WTC11 (cell line): ENCODE results near the gene NMT2. TPM values are rescaled to one million over a fixed set of nuclear protein-coding genes. Genes with fewer than 3 reads are reported as not detected.

Experiments
- ATAC-seq: fragments of 200-7000 bp; cut with Tn5 transposase; 2 replicates; pipeline ENCODE4 v1.10.0; 2021; ENCODE audit warnings: mild to moderate bottlenecking, moderate library complexity
- CTCF ChIA-PET: fragments of 300-600 bp; sonication (Branson Sonifier 250); formaldehyde crosslinking; loops from one replicate; lab custom pipeline; 2021; ENCODE audit warnings: antibody characterized with exemption; lab: Charles Lee
- POLR2A ChIA-PET: fragments of 350-600 bp; sonication (Branson Sonifier 250); formaldehyde crosslinking; loops from one replicate; lab custom pipeline; 2021; ENCODE audit warnings: antibody characterized with exemption; lab: Charles Lee
- DNase-seq: peaks from one replicate; pipeline ENCODE4 v3.0.0; 2021; ENCODE audit warnings: low spot score
- H3K27ac Mint-ChIP-seq: 2 replicates; pipeline ENCODE4 v1.8.0; 2021; ENCODE audit warnings: mixed read lengths
- H3K27me3 Mint-ChIP-seq: 2 replicates; pipeline ENCODE4 v1.8.0; 2021; ENCODE audit warnings: low read depth, mild to moderate bottlenecking, moderate library complexity, mixed read lengths
- H3K36me3 Mint-ChIP-seq: 2 replicates; pipeline ENCODE4 v1.8.0; 2021; ENCODE audit warnings: mixed read lengths
- H3K4me1 Mint-ChIP-seq: 2 replicates; pipeline ENCODE4 v1.8.0; 2022; ENCODE audit warnings: mixed read lengths
- H3K4me3 Mint-ChIP-seq: 2 replicates; pipeline ENCODE4 v1.8.0; 2021; ENCODE audit warnings: mild to moderate bottlenecking, moderate library complexity, mixed read lengths
- H3K9me3 Mint-ChIP-seq: 2 replicates; pipeline ENCODE4 v1.8.0; 2021; ENCODE audit warnings: mixed read lengths
- CBFB ChIP-seq: sonication (generic); formaldehyde crosslinking; IDR thresholded peaks from 2 replicates; pipeline ENCODE4 v1.8.1; 2022; ENCODE audit warnings: mild to moderate bottlenecking, low read depth, missing genetic modification reagents
- EMX1 ChIP-seq: fragments of 250-450 bp; sonication (Bioruptor Pico); IDR thresholded peaks from 2 replicates; pipeline ENCODE4 v1.8.0; 2021; ENCODE audit warnings: mild to moderate bottlenecking
- FOXJ3 ChIP-seq: sonication (generic); formaldehyde crosslinking; IDR thresholded peaks from 2 replicates; pipeline ENCODE4 v1.9.0; 2021; ENCODE audit warnings: missing genetic modification reagents, mild to moderate bottlenecking, borderline replicate concordance
- GRHL2 ChIP-seq: fragments of 250-450 bp; sonication (Bioruptor Pico); IDR thresholded peaks from 2 replicates; pipeline ENCODE4 v1.8.0; 2022; ENCODE audit warnings: mild to moderate bottlenecking, moderate library complexity; ENCODE audit not compliant: insufficient replicate concordance, severe bottlenecking
- JAZF1 ChIP-seq: fragments of 250-450 bp; sonication (Bioruptor Pico); IDR thresholded peaks from 2 replicates; pipeline ENCODE4 v1.9.0; 2021; ENCODE audit warnings: moderate library complexity, mild to moderate bottlenecking, inconsistent platforms
- MYBL2 ChIP-seq: sonication (generic); formaldehyde crosslinking; IDR thresholded peaks from 2 replicates; pipeline ENCODE4 v1.8.1; 2023; ENCODE audit warnings: mild to moderate bottlenecking, moderate library complexity, missing genetic modification reagents
- NR1H2 ChIP-seq: sonication (generic); formaldehyde crosslinking; IDR thresholded peaks from 2 replicates; pipeline ENCODE4 v1.9.0; 2021; ENCODE audit warnings: mild to moderate bottlenecking, moderate library complexity, missing genetic modification reagents
- NR2C2 ChIP-seq: sonication (generic); formaldehyde crosslinking; IDR thresholded peaks from 2 replicates; pipeline ENCODE4 v1.8.0; 2022; ENCODE audit warnings: mild to moderate bottlenecking, missing genetic modification reagents
- SOX15 ChIP-seq: fragments of 250-450 bp; sonication (Bioruptor Pico); IDR thresholded peaks from 2 replicates; pipeline ENCODE4 v1.9.0; 2021; ENCODE audit warnings: mild to moderate bottlenecking
- SP1 ChIP-seq: sonication (generic); formaldehyde crosslinking; conservative IDR thresholded peaks from 2 replicates; pipeline ENCODE4 v1.8.1; 2022; ENCODE audit warnings: missing genetic modification reagents
- TEAD1 ChIP-seq: sonication (generic); formaldehyde crosslinking; IDR thresholded peaks from 2 replicates; pipeline ENCODE4 v1.8.0; 2022; ENCODE audit warnings: mild to moderate bottlenecking, missing genetic modification reagents
- TEAD4 ChIP-seq: sonication (generic); formaldehyde crosslinking; IDR thresholded peaks from 2 replicates; pipeline ENCODE4 v1.8.0; 2022; ENCODE audit warnings: mild to moderate bottlenecking, missing genetic modification reagents
- total RNA-seq: library from RNA; stranded (reverse); gene quantifications from 3 replicates; pipeline ENCODE4 v1.2.3, GENCODE V29; 2021
- TF ChIP-seq, protein P1 (sequence below): sonication (generic); formaldehyde crosslinking; conservative IDR thresholded peaks from 2 replicates; pipeline ENCODE4 v1.8.1; 2022; ENCODE audit warnings: mild to moderate bottlenecking, missing genetic modification reagents
- TF ChIP-seq, protein P2 (sequence below): fragments of 250-450 bp; sonication (Bioruptor Pico); IDR thresholded peaks from 2 replicates; pipeline ENCODE4 v1.9.0; 2021; ENCODE audit warnings: mild to moderate bottlenecking, borderline replicate concordance
- TF ChIP-seq, protein P3 (sequence below): fragments of 250-450 bp; sonication (Bioruptor Pico); conservative IDR thresholded peaks from 2 replicates; pipeline ENCODE4 v1.9.0; 2021; ENCODE audit warnings: mild to moderate bottlenecking
- TF ChIP-seq, protein P4 (sequence below): sonication (generic); formaldehyde crosslinking; IDR thresholded peaks from 2 replicates; pipeline ENCODE4 v1.8.1; 2023; ENCODE audit warnings: mild to moderate bottlenecking, moderate library complexity, missing genetic modification reagents
- TF ChIP-seq, protein P5 (sequence below): sonication (generic); formaldehyde crosslinking; IDR thresholded peaks from 2 replicates; pipeline ENCODE4 v1.8.0; 2022; ENCODE audit warnings: mild to moderate bottlenecking, missing genetic modification reagents
- TF ChIP-seq, protein P6 (sequence below): sonication (generic); formaldehyde crosslinking; IDR thresholded peaks from 2 replicates; pipeline ENCODE4 v1.8.1; 2022; ENCODE audit warnings: missing genetic modification reagents, borderline replicate concordance
- TF ChIP-seq, protein P7 (sequence below): sonication (generic); formaldehyde crosslinking; IDR thresholded peaks from 2 replicates; pipeline ENCODE4 v1.8.0; 2023; ENCODE audit warnings: missing genetic modification reagents

The NMT2 gene
- total RNA-seq, 1 experiment from 2014 or later: 11.7 TPM

DNA sequence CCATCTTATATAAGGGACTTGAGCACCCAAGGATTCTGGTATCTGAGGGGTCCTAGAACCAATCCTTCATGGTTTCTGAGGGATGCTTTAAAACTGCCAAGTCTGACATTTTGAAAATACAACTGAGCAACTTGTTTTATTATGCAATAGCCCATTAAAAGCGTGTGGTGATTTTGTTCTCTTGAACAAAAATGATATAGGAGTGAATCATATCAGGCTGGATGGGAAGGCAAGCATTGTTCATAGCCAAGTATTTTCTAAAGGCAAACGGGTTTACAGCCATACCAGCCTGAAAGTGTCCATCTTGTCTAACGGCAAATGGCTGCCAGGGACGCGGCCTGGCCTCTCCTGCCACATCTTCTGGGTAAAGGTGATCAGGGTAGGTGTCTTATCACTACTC, 48.0 kb downstream of the NMT2 start (continued):
- TF ChIP-seq, protein P1, sequence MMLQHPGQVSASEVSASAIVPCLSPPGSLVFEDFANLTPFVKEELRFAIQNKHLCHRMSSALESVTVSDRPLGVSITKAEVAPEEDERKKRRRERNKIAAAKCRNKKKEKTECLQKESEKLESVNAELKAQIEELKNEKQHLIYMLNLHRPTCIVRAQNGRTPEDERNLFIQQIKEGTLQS (CRISPR knock-in tag): no peak
- TF ChIP-seq JAZF1 (CRISPR knock-in tag) (no peak), TEAD1 (CRISPR knock-in tag) (no peak), CBFB (no peak)
- TF ChIP-seq, protein P2, sequence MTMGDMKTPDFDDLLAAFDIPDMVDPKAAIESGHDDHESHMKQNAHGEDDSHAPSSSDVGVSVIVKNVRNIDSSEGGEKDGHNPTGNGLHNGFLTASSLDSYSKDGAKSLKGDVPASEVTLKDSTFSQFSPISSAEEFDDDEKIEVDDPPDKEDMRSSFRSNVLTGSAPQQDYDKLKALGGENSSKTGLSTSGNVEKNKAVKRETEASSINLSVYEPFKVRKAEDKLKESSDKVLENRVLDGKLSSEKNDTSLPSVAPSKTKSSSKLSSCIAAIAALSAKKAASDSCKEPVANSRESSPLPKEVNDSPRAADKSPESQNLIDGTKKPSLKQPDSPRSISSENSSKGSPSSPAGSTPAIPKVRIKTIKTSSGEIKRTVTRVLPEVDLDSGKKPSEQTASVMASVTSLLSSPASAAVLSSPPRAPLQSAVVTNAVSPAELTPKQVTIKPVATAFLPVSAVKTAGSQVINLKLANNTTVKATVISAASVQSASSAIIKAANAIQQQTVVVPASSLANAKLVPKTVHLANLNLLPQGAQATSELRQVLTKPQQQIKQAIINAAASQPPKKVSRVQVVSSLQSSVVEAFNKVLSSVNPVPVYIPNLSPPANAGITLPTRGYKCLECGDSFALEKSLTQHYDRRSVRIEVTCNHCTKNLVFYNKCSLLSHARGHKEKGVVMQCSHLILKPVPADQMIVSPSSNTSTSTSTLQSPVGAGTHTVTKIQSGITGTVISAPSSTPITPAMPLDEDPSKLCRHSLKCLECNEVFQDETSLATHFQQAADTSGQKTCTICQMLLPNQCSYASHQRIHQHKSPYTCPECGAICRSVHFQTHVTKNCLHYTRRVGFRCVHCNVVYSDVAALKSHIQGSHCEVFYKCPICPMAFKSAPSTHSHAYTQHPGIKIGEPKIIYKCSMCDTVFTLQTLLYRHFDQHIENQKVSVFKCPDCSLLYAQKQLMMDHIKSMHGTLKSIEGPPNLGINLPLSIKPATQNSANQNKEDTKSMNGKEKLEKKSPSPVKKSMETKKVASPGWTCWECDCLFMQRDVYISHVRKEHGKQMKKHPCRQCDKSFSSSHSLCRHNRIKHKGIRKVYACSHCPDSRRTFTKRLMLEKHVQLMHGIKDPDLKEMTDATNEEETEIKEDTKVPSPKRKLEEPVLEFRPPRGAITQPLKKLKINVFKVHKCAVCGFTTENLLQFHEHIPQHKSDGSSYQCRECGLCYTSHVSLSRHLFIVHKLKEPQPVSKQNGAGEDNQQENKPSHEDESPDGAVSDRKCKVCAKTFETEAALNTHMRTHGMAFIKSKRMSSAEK (CRISPR knock-in tag): no peak
- TF ChIP-seq, protein P3, sequence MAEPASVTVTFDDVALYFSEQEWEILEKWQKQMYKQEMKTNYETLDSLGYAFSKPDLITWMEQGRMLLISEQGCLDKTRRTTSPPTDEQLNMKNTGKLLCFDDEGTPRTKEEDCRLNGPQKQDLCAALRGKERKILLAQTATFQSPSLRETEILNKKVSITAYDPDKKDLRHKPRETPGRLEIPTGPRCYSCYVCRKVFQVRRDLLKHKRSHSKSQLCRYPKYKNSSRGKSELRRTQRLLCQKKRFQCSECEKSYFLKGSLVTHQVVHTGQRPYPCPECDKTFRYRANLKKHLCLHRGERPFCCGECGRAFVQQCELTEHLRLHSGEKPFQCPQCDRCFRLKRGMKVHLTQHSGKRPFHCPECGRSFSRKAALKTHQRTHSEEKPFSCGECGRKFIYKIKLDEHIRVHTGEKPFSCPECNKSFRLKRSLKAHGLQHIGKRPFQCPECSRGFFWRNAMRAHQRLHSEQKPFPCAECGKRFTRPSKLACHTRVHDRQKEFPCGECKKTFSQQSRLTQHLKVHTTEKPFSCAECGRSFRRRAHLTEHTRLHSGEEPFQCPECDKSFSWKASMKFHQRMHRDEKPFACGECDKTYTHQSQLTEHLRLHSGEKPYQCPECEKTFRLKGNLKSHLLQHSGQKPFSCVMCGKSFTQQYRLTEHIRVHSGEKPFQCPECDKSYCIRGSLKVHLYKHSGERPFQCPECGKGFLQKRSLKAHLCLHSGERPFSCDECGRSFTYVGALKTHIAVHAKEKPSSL: no peak
- TF ChIP-seq, protein P4, sequence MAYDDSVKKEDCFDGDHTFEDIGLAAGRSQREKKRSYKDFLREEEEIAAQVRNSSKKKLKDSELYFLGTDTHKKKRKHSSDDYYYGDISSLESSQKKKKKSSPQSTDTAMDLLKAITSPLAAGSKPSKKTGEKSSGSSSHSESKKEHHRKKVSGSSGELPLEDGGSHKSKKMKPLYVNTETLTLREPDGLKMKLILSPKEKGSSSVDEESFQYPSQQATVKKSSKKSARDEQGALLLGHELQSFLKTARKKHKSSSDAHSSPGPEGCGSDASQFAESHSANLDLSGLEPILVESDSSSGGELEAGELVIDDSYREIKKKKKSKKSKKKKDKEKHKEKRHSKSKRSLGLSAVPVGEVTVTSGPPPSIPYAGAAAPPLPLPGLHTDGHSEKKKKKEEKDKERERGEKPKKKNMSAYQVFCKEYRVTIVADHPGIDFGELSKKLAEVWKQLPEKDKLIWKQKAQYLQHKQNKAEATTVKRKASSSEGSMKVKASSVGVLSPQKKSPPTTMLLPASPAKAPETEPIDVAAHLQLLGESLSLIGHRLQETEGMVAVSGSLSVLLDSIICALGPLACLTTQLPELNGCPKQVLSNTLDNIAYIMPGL (CRISPR knock-in tag): no peak

DNA sequence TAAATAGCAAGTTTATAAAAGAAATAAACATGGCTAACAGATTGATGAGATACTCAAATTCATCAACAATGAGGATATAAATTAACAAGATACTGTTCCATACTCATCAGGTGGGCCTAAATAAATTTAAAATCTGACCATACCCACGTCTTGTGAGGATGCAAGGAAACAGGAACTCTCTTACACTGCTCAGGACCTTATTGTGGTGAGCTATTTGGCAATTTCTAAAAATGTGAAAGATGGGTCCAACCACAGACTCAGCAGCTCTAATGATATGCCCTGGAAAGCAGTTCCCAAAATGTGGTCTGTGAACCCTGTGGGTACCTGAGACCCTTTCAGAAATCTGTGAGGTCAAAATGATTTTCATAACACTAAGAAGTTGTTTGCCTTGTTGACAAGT, 49.9 kb downstream of the NMT2 start:
- no peak overlapping the region for H3K4me3 Mint-ChIP-seq
- ChIA-PET CTCF (no interaction called here), POLR2A (no interaction called here)
- H3K27ac Mint-ChIP-seq: no peak overlapping the region
- ATAC-seq (no peak), DNase-seq (no peak)
- peaks cover 13% of the 10 kb centered on the region for H3K36me3 Mint-ChIP-seq
- no peaks in the 10 kb centered on the region for H3K9me3 Mint-ChIP-seq
- H3K4me1 Mint-ChIP-seq: no peaks in the 10 kb centered on the region
- H3K27me3 Mint-ChIP-seq: no peaks in the 10 kb centered on the region; the same call in 1 of the 2 replicates
- TF ChIP-seq GRHL2 (CRISPR knock-in tag) (no peak), MYBL2 (CRISPR knock-in tag) (no peak), EMX1 (CRISPR knock-in tag) (no peak), NR1H2 (CRISPR knock-in tag) (no peak), NR2C2 (CRISPR knock-in tag) (no peak), TEAD4 (CRISPR knock-in tag) (no peak), SOX15 (CRISPR knock-in tag) (no peak), FOXJ3 (CRISPR knock-in tag) (no peak), SP1 (no peak)
- TF ChIP-seq, protein P5, sequence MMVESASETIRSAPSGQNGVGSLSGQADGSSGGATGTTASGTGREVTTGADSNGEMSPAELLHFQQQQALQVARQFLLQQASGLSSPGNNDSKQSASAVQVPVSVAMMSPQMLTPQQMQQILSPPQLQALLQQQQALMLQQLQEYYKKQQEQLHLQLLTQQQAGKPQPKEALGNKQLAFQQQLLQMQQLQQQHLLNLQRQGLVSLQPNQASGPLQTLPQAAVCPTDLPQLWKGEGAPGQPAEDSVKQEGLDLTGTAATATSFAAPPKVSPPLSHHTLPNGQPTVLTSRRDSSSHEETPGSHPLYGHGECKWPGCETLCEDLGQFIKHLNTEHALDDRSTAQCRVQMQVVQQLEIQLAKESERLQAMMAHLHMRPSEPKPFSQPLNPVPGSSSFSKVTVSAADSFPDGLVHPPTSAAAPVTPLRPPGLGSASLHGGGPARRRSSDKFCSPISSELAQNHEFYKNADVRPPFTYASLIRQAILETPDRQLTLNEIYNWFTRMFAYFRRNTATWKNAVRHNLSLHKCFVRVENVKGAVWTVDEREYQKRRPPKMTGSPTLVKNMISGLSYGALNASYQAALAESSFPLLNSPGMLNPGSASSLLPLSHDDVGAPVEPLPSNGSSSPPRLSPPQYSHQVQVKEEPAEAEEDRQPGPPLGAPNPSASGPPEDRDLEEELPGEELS (CRISPR knock-in tag): no peak
- TF ChIP-seq, protein P6, sequence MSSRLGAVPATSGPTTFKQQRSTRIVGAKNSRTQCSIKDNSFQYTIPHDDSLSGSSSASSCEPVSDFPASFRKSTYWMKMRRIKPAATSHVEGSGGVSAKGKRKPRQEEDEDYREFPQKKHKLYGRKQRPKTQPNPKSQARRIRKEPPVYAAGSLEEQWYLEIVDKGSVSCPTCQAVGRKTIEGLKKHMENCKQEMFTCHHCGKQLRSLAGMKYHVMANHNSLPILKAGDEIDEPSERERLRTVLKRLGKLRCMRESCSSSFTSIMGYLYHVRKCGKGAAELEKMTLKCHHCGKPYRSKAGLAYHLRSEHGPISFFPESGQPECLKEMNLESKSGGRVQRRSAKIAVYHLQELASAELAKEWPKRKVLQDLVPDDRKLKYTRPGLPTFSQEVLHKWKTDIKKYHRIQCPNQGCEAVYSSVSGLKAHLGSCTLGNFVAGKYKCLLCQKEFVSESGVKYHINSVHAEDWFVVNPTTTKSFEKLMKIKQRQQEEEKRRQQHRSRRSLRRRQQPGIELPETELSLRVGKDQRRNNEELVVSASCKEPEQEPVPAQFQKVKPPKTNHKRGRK (CRISPR knock-in tag): no peak
- TF ChIP-seq, protein P7, sequence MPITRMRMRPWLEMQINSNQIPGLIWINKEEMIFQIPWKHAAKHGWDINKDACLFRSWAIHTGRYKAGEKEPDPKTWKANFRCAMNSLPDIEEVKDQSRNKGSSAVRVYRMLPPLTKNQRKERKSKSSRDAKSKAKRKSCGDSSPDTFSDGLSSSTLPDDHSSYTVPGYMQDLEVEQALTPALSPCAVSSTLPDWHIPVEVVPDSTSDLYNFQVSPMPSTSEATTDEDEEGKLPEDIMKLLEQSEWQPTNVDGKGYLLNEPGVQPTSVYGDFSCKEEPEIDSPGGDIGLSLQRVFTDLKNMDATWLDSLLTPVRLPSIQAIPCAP (CRISPR knock-in tag): no peak
- TF ChIP-seq, protein P2 (CRISPR knock-in tag): no peak
